GM21447 (cell line): ENCODE data around the gene SMYD2.
"Not testable (repeated sequence)": the region's sequence is repeated elsewhere in the genome, so short reads cannot be mapped to it uniquely, and the experiment has no call there.

Experiments used
- ATAC-seq: cut with Tn5 transposase; IDR thresholded peaks from one replicate; pipeline ENCODE4 v1.9.1; 2021; ENCODE audit not compliant: unreplicated experiment

SMYD2 gene

GRCh38 chr1:214271174-214271858 is 9.6 kb upstream of the SMYD2 start:
- ATAC-seq: no peak

DNA sequence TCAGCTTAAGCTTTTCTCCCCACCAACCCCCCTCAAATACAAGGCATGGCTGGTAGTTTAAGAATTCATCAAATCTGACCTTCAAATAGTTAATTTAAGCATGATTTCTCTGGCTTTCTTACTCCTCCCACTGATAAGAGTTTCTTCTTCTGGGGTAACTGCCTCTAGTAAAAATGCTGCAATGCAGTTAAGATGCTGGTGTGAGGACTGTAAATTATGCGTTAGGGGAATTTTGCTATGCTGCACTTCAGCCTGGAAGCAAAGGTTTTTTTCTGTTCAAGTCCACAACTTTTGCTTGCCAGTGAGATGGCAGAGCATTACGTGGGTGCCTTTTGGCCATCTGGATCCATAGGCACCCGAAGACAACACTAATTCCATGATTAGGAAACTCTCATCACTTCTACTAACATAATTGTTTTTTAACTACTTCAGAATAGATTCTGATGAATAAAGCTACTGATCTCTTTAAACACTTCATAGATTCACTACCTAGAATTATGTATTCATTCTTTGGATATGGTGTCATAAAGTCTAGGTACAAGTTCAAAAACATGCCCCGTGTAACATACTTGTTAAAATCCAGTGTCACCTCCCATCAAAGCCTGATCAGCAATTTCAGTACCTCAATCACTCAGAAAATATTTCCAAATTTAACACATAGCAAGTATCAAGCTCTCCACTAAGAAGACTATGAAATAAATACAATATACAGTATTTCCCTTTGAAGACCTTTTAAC is 8.8 kb upstream of the SMYD2 start:
- no peak for ATAC-seq

DNA sequence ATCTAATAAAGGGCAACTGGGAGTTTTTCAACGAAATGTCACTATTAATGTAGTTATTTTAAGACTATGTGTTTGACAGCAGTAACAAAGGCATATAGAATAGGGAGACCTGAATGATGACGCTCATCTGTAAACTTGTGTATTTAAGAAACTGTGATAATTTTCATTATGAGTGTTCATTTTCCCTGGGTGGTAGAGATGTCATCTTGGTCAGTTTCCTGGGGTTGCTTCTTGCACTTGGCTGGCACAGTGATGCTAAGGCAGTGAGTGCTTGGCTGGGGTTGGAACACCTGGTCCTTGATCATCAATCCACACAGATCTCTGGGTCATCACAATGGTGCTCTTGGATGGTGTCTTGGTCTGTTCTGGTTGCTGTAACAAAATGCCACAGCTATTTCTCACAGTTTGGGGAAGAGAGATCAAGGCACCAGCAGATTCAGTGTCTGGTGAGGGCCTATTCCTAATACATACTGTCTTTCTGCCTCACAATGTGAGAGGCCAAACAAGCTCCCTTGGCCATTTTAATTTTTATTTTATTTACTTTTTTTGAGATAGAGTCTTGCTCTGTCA is 7.9 kb upstream of the SMYD2 start:
- ATAC-seq: no peak

DNA sequence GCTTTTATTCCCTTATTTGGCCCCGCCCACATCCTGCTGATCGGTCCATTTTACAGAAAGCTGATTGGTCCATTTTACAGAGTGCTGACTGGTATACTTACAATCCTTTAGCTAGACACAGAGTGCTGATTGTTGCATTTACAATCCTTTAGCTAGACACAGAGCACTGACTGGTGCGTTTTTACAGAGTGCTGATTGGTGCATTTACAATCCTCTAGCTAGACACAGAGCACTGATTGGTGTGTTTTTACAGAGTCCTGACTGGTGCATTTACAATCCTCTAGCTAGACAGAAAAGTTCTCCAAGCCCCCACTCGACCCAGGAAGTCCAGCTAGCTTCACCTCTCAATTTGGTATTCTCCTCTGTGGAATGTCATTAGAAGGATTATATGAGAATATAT is 5.3 kb upstream of the SMYD2 start:
- not testable (repeated sequence) for ATAC-seq

DNA sequence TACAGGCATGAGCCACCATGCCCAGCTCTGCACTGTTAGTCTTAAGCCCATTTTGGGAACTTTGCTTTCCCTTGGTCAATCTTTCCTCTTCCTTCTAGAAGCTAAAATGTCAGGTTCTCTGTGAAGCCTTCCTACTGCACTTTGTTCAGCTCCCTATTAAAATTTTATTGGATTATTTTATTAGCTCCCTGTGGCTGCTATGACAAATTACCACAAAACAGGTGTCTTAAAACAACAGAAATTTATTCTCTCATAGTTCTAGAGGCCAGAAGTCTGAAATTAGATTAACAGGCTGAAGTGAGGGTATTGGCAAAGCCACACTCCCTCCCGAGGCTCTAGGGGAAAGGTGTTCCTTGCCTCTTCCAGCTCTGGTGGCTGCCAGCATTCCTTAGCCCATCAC is 4.2 kb upstream of the SMYD2 start:
- no peak for ATAC-seq

- no peak for ATAC-seq
Observed at GRCh38 chr1:214277704-214278635, 3.0 kb upstream of the SMYD2 start.

GRCh38 chr1:214280386-214281020 is 456 bp upstream of the SMYD2 start:
- peak; percentile 20 for ATAC-seq

DNA sequence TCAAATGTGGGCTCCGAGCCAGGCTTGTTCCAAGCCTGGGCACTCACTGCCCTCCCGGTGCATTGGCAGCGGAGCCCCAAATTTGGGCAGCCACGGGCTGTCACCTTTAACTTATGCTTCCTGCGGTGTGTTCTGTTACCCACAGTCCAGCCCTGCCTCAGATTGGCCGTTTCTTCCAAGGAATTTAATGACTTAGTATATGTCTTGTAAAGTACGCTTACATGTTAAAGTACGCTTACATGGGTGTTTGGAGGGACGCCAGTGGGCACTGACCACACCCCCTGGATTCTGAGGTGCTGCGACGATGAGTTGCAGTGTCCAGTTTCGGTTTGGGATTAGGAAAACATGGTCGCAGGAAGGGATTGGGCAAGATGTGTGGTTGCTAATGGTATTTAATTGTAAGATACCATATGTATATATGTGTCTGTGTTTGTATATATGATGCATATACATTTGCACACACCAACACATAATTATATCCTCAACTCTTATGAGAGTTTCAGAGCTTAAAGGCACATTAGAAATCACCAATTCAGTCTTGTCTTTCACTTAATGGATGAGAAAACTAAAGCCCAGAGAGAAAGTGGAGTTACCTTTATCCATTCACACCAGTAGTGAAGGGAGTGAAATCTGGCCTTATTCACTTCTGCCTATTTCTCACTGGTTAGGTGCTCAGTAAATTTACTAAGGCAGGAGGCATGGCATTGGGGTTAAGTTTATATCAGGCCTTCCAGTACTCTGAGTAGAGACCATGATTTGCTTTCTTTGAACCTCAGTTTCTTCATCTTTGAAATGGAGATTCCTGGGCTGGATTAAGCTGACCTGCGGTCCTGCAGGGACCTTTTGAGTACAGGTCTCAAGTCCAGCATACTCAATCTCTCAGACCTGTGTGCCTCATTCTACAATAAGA is 1.0 kb downstream of the SMYD2 start:
- peak; percentile 28 for ATAC-seq

DNA sequence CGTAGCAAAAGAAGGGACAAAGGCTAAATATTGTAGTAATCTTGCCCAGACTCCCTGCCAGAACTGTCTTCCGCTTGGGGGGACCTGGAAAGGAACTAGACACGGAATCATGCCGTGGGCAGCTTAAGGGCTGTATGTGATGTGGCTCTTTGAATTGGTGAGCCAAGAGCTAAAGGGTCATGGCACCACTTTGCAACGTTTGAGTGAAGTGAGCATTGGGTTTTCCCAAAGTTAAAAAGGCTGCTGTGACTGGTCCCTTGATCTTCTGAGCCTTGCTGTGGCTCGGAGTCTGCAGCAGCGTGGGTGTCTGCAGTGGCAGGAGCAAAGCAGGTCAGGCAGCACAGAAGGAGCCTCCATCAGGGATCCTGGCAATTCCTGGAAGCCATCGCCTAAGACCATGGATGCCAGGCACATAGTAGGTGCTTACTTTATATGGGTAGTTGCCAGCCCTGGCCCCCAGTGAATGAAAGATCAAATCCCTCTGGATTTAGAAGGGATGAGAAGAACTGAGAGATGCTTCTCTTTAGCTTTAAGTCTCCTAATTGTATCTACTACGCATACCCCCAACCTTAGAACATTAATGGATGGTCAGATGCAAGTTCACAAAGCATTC is 1.8 kb downstream of the SMYD2 start:
- no peak for ATAC-seq

DNA sequence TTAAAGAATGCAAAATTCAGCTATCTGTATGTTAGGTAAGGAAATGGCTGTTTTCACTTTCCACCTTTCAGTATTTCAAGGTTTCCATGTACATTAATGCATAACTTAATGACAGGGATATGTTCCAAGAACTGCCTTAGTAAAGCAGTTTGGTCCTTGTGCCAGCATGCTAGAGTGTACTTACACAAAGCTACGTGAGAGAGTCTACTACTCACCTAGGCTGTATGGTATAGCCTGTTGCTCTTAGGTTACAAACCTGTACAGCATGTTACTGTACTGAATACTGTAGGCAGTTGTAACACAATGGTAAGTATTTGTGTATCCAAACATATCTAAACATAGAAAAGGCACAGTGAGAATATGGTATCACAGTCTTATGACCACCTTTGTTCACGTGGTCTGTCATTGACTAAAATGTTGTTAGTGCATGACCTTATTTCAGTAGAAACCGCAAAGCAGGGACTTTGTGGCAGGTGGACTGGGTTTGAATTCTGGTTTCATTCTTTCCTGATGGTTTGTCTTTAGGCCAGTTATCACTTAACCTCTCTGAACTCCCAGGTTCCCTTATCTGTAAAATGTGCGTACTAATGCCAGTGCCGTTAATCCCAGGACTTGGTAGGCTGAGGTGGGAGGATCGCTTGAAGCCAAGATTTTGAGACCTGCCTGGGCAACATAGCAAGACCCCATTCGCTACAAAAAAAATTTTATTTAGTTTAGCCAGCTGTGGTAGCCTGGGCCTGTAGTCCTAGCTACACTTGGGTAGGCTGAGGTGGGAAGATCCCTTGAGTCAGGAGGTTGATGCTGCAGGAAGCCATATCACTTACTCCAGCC is 4.9 kb downstream of the SMYD2 start:
- ATAC-seq: no peak

DNA sequence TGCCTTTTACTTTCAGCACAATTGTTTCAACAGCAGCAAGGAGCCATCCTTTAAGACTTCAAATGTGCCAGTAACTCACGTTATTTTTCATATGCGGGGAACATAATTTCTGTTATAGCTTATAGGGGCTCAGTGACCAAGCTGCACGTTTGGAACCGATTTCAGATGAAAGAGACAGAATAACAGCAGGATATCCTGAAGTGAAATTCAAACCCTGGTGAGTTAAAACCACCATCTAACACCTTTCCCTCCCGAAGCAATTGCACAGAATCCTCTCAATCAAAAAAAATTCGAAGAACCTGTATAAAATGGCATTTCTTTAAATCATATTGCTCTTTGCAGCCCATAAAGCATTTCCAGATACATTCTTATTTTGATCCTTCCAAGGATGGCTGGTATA is 6.9 kb downstream of the SMYD2 start:
- ATAC-seq: no peak

DNA sequence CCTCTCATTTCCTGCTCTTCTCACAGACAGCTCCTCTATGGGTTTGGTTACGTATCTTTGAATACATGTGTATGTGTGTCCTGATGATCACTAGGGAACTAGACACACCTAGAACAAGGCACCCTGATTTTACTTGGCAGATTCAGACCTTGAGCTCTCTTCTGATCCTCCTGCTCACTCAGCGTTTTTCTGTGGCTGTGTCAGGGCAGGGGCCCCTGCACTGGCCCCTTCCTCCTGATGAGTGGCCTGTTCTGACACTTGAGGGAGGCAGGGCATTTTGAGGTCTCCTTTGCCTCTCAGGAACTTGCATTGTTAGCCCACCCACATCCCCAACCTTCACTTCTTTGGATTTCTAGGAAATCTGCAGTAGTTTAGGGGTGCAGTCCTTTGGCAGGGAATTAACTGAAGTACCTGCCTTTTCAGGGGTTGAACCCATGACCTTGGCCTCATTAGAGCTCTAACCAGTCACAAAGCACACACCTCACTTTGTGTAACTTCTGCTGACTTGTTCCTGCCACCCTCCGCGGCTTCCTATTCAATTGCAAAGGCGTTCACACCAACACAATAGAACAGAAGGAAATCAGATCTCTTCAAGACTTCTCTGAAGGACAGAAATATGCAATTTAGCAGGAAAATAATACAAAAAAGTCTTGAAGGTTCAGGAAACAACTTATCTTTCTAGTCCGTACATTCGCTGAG is 8.8 kb downstream of the SMYD2 start:
- ATAC-seq: no peak

- ATAC-seq: no peak
Observed at GRCh38 chr1:214290424-214291037, 9.6 kb downstream of the SMYD2 start.

- no peak for ATAC-seq
Observed at GRCh38 chr1:214292322-214292721, 11.4 kb downstream of the SMYD2 start.

GRCh38 chr1:214295934-214296333 is 15.0 kb downstream of the SMYD2 start:
- no peak for ATAC-seq

- no peak for ATAC-seq
Observed at GRCh38 chr1:214296860-214297745, 16.1 kb downstream of the SMYD2 start.
